ENCODE results near the gene S100B. TPM values are rescaled to one million over a fixed set of nuclear protein-coding genes. Genes with fewer than 3 reads are reported as not detected.

Gene S100B
- total RNA-seq, 2 donors from 2014 or later, result 4.5 to 5.8 TPM

DNA sequence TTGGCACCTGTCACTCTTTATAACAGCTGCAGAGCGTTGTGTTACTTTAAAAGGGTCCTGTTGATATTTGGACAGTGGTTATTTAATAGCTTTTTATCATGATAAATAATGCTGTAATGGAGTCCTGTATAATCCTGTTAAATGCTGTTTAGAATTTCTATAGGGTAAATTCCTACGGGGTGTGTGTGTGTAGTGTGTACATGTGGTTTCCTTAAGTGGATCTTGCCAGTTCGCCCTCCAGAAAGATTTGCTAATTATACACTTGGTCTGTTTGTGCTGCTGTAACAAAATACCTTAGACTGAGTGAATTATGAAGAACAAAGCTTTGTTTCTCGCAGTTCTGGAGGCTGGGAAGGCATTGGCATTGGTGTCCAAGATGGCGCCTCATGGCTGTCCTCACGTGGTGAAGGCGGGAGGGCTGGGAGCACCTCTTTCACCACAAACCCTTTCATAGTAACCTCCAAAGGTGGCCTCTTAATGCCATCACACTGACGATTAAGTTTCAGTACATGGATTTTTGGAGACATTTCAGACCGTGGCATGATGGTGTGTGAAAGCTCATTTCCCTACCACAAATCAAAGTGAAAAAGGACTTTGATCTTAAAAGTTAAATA lies 41.8 kb upstream of the S100B start:
- H3K4me1 ChIP-seq, result peaks cover 0 to 13% of the 10 kb centered on the region in 2 donors
- H3K4me3 ChIP-seq, result no peak overlapping the region
- H3K27me3 ChIP-seq, result no peaks in the 10 kb centered on the region
- H3K36me3 ChIP-seq, result peaks cover 79% of the 10 kb centered on the region
- no peak overlapping the region for H3K27ac ChIP-seq
- no peaks in the 10 kb centered on the region for H3K9me3 ChIP-seq
- TF ChIP-seq, protein P1, sequence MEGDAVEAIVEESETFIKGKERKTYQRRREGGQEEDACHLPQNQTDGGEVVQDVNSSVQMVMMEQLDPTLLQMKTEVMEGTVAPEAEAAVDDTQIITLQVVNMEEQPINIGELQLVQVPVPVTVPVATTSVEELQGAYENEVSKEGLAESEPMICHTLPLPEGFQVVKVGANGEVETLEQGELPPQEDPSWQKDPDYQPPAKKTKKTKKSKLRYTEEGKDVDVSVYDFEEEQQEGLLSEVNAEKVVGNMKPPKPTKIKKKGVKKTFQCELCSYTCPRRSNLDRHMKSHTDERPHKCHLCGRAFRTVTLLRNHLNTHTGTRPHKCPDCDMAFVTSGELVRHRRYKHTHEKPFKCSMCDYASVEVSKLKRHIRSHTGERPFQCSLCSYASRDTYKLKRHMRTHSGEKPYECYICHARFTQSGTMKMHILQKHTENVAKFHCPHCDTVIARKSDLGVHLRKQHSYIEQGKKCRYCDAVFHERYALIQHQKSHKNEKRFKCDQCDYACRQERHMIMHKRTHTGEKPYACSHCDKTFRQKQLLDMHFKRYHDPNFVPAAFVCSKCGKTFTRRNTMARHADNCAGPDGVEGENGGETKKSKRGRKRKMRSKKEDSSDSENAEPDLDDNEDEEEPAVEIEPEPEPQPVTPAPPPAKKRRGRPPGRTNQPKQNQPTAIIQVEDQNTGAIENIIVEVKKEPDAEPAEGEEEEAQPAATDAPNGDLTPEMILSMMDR (IDR thresholded peaks at IDR 0.05), result no peak
- DNase-seq (ENCODE audit: low spot score), result no peak

DNA sequence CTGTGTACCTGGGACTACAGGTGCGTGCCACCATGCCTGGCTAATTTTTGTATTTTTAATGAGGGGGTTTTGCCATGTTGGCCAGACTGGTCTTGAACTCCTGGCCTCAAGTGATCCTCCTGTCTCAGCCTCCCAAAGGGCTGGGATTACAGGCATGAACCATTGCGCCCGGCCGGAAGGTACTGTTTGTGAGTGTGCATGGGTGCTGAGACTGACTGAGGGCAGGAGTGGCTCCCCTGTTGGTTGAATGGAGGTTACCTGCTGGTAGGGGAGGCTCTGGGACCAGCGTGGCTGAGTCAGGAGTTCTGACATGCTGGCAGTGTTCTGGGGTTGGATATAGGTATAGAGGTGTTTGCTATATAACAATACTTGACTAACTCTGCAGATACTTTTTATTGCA lies 41.0 kb upstream of the S100B start:
- DNase-seq (ENCODE audit: low spot score), result no peak
- TF ChIP-seq, protein P1 (IDR thresholded peaks at IDR 0.05), result no peak
- H3K36me3 ChIP-seq, result peaks cover 78% of the 10 kb centered on the region
- H3K27ac ChIP-seq, result no peak overlapping the region
- no peak overlapping the region for H3K4me3 ChIP-seq
- H3K27me3 ChIP-seq, result no peaks in the 10 kb centered on the region
- no peaks in the 10 kb centered on the region for H3K9me3 ChIP-seq
- H3K4me1 ChIP-seq, result peaks cover 0 to 10% of the 10 kb centered on the region in 2 donors

DNA sequence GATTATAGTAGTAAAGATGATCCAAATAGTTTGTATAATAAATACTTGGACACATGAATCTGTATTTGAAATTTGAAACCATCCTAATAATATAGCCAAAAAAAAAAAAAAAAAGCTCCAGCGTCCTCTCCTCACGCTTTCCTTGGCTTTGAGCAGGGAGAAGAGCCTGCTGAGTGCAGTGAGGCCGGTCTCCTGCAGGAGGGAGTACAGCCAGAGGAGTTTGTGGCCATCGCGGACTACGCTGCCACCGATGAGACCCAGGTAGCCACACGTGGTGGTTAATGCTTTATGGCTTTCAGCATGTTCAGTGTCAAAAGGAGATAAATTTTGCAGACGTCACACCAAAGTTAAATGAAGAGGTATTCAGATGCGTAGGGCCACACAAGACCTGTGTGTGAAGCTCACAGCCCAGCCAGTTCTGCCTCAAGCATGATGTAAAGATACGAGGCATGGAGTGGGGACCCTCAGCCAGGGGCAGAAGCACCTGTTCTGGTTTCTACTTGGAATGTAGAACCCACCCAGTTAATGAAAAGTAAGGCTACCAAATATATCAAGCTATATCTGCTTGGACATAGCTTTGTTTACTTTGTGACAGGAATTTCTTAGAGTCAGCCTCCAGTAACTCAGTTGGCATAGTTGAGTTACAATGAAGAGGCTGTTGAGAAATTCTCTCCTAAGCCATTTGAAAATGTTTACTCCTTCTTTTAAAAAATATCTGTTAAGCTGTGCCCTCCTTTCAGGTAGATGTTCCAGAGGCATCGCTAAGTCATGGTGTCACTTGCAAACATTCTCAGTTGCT lies 38.7 kb upstream of the S100B start:
- Histone ChIP-seq H3K27ac (no peak overlapping the region), H3K27me3 (no peaks in the 10 kb centered on the region), H3K9me3 (no peaks in the 10 kb centered on the region), H3K4me3 (no peak overlapping the region), H3K36me3 (peaks cover 61% of the 10 kb centered on the region), H3K4me1 (peaks cover 0 to 15% of the 10 kb centered on the region in 2 donors)
- TF ChIP-seq, protein P1 (IDR thresholded peaks at IDR 0.05), result no peak
- no peak for DNase-seq (ENCODE audit: low spot score)

DNA sequence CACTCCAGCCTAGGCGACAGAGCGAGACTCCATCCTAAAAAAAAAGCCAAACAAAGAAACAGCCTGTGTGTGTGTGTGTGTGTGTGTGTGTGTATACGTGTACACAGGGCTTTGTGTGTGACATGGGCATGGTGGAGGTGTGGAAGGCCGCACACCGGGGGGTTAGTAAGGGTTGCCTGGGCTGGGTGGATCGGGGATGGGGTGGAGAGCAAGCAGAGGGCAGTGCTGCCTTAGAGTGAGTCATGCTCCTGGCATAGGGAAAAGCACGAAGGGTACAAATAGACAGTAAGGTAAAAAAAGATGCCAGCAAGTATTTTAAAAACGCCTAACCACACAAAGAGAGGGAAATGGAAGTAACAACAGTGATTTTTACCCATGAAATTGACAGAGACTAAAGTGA lies 36.8 kb upstream of the S100B start:
- TF ChIP-seq, protein P1 (IDR thresholded peaks at IDR 0.05), result no peak
- DNase-seq (ENCODE audit: low spot score), result no peak
- peaks cover 0 to 34% of the 10 kb centered on the region in 2 donors for H3K4me1 ChIP-seq
- no peak overlapping the region for H3K4me3 ChIP-seq
- H3K27ac ChIP-seq, result no peak overlapping the region
- H3K27me3 ChIP-seq, result no peaks in the 10 kb centered on the region
- H3K36me3 ChIP-seq, result peaks cover 44% of the 10 kb centered on the region
- no peaks in the 10 kb centered on the region for H3K9me3 ChIP-seq

DNA sequence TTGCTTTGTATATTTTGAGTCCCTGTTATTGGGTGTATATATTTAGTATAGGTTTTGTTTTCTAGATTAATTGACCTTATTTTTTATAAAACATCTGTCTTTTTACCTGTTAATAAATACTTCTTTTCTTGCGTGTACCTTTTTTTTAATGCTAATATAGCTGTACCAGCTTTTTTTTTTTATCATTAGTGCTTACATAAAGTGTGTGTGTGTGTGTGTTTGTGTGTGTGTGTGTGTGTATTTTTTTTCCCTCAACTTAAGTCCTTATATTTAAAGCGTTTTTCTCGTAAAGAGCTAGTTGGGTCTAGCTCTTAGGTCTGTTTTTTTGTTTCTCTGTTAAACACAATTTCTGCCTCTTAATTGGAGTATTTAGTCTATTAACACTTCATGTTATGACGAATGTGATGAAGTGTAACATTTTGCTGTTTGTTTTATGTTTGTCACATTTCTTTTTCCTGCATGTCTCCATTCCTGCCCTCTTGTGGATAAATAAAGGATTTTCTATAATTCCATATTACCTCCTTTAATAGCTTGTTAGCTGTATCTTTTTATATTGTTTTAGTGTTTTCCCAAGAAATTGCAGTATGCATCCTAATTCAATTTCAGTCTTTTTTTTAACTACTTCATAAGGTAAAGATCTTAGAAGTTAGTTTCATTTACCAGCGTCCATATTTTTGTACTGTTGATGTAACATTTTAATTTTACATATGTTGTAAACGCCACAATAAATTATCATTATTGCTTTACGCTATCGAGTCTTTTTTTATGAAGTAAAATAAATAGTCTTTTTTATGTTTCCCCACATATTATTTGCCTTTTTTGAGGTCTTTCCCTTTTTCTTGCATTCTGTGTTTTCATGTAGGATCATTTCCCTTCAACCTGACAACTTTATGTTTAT lies 34.9 kb upstream of the S100B start:
- no peak overlapping the region for H3K4me3 ChIP-seq

More for the DNA sequence above, 34.9 kb upstream of the S100B start:
- DNase-seq (ENCODE audit: low spot score), result no peak
- no peaks in the 10 kb centered on the region for H3K9me3 ChIP-seq
- TF ChIP-seq, protein P1 (IDR thresholded peaks at IDR 0.05), result peak in 1 of 2 donors; percentile 56
- H3K4me1 ChIP-seq, result peaks cover 0 to 45% of the 10 kb centered on the region in 2 donors
- H3K36me3 ChIP-seq, result peaks cover 24% of the 10 kb centered on the region
- no peak overlapping the region for H3K27ac ChIP-seq
- no peaks in the 10 kb centered on the region for H3K27me3 ChIP-seq
